Esophagus muscularis mucosa (tissue), 4 donors: ENCODE results near the gene BRSK1. TPM values are rescaled to one million over a fixed set of nuclear protein-coding genes. Genes with fewer than 3 reads are reported as not detected.

Experiments
- DNase-seq: peaks from one replicate; pipeline ENCODE4 v3.0.0-alpha.2; 2017; ENCODE audit errors: extremely low spot score
- H3K27ac ChIP-seq, 4 donors: fragments of 200-600 bp; sonication (generic); replicated peaks in 1 of 4; 1 replicate in 3 of 4; 2 replicates in 1 of 4; pipeline ENCODE4 v1.5.1; 2016 to 2019; ENCODE audit warnings: mild to moderate bottlenecking in 1 of 4
- H3K27me3 ChIP-seq, 4 donors: fragments of 200-600 bp; sonication (generic); one replicate each; pipeline versions ENCODE4 v1.5.1 to v1.6.0; 2016 to 2019
- H3K36me3 ChIP-seq, 4 donors: fragments of 200-600 bp; sonication (generic); one replicate each; pipeline ENCODE4 v1.5.1; 2016 to 2019
- H3K4me1 ChIP-seq, 4 donors: fragments of 200-600 bp; sonication (generic); one replicate each; pipeline ENCODE4 v1.5.1; 2016 to 2019
- H3K4me3 ChIP-seq, 4 donors: fragments of 200-600 bp; sonication (generic); 1 replicate in 2 of 4; 2 replicates in 2 of 4; pipeline ENCODE4 v1.5.1; 2016 to 2019; ENCODE audit warnings: mild to moderate bottlenecking in 4 of 4, moderate library complexity in 1 of 4
- H3K9me3 ChIP-seq, 4 donors: fragments of 200-600 bp; sonication (generic); 1 replicate in 3 of 4; 2 replicates in 1 of 4; pipeline ENCODE4 v1.5.1; 2016 to 2019
- CTCF ChIP-seq, 3 experiments: fragments of 200-600 bp in 2 of 3; fragments of 450-650 bp in 1 of 3; sonication (generic) in 2 of 3; IDR thresholded peaks; one replicate each; pipeline ENCODE4 v1.5.1; 2017 to 2019; ENCODE audit warnings: antibody characterized with exemption in 3 of 3, mild to moderate bottlenecking in 2 of 3, moderate library complexity in 1 of 3
- EP300 ChIP-seq: sonication (generic); formaldehyde crosslinking; IDR thresholded peaks from one replicate; pipeline ENCODE4 v1.6.1; 2017; ENCODE audit warnings: antibody characterized with exemption
- POLR2A ChIP-seq: fragments of 450-650 bp; IDR thresholded peaks from one replicate; pipeline ENCODE4 v1.6.1; 2017; ENCODE audit warnings: antibody characterized with exemption, moderate library complexity, mild to moderate bottlenecking, low read depth
- POLR2AphosphoS5 ChIP-seq, 2 donors: sonication (generic); formaldehyde crosslinking; IDR thresholded peaks; one replicate each; pipeline ENCODE4 v1.6.1; 2017; ENCODE audit warnings: antibody characterized with exemption in 2 of 2
- WGBS: methylation state at CpG from one replicate; pipeline ENCODE4 v1.1.5; 2018; 5-methylcytosine and 5-hydroxymethylcytosine counted together
- intact Hi-C: fragments of 100-400 bp; cut with DNase I; formaldehyde crosslinking; loops from one replicate; pipeline ENCODE4 v1.15.1; 2023
- total RNA-seq, 4 donors: library from RNA; depleted of rRNA; stranded (reverse); fragments of >200 nt; gene quantifications; one replicate each; pipeline versions ENCODE4 v1.1.0 to v1.2.1, GENCODE V29; 2016

Gene BRSK1
- total RNA-seq, 4 donors from 2014 or later = 3.3 to 16.9 (median 6.7) TPM

- H3K9me3 ChIP-seq = no peaks in the 10 kb centered on the region
- TF ChIP-seq POLR2AphosphoS5 (IDR thresholded peaks at IDR 0.05) (no peak), CTCF (IDR thresholded peaks at IDR 0.05) (peak in 1 of 3 experiments; percentile 3), EP300 (no peak), POLR2A (no peak)
- H3K36me3 ChIP-seq = peaks cover 0 to 32% (median 22%) of the 10 kb centered on the region in 4 donors
- no peak for DNase-seq
- peaks cover 0 to 1% (median 0%) of the 10 kb centered on the region in 4 donors for H3K27me3 ChIP-seq
- peaks cover 17 to 40% (median 34%) of the 10 kb centered on the region in 4 donors for H3K4me1 ChIP-seq
- 2% methylated on average over 24 of the region's 24 CpGs for WGBS
- intact Hi-C loops = loop anchor here (5.0 kb wide), 2 partner anchors 38 to 42 kb away; partner anchors contain the start of gene TMEM238
- peak overlapping the region; percentile 91 to 97 (median 93) for H3K27ac ChIP-seq
- peak overlapping the region; percentile 76 to 91 (median 84) for H3K4me3 ChIP-seq
These were observed 57.0 kb downstream of the BRSK1 start for GRCh38 chr19:55340784-55341147.

GRCh38 chr19:55341171-55341588, 57.4 kb downstream of the BRSK1 start:
- Histone ChIP-seq H3K9me3 (no peaks in the 10 kb centered on the region), H3K4me3 (peak overlapping the region; percentile 76 to 91 (median 84)), H3K4me1 (peaks cover 17 to 44% (median 38%) of the 10 kb centered on the region in 4 donors), H3K27ac (peak overlapping the region; percentile 91 to 97 (median 93)), H3K36me3 (peaks cover 0 to 36% (median 22%) of the 10 kb centered on the region in 4 donors), H3K27me3 (peaks cover 0 to 3% (median 0%) of the 10 kb centered on the region in 4 donors)
- 8% methylated on average over 9 of the region's 15 CpGs for WGBS
- DNase-seq = no peak
- intact Hi-C loops = loop anchor here (5.0 kb wide), 2 partner anchors 39 to 41 kb away; partner anchors contain the start of gene TMEM238
- peak; percentile 27 to 41 for TF ChIP-seq POLR2AphosphoS5 (IDR thresholded peaks at IDR 0.05)
- no peak for TF ChIP-seq CTCF (IDR thresholded peaks at IDR 0.05)
- TF ChIP-seq EP300 = no peak
- TF ChIP-seq POLR2A = no peak

GRCh38 chr19:55341595-55342531, 58.1 kb downstream of the BRSK1 start:
- Histone ChIP-seq H3K27me3 (peaks cover 0 to 3% (median 0%) of the 10 kb centered on the region in 4 donors), H3K9me3 (no peaks in the 10 kb centered on the region), H3K4me1 (peaks cover 19 to 47% (median 39%) of the 10 kb centered on the region in 4 donors), H3K36me3 (peaks cover 0 to 43% (median 27%) of the 10 kb centered on the region in 4 donors), H3K27ac (no peak overlapping the region), H3K4me3 (peak overlapping the region; percentile 76 to 91 (median 84))
- WGBS = 83% methylated on average over 17 of the region's 50 CpGs
- no peak for DNase-seq
- intact Hi-C loops = loop anchor here (5.0 kb wide), 2 partner anchors 40 kb away; partner anchors contain the start of gene TMEM238
- TF ChIP-seq POLR2AphosphoS5 (IDR thresholded peaks at IDR 0.05) (no peak), EP300 (no peak), CTCF (IDR thresholded peaks at IDR 0.05) (no peak), POLR2A (no peak)

- intact Hi-C loops = loop anchor here (5.0 kb wide), 2 partner anchors 38 to 42 kb away; partner anchors contain the start of gene TMEM238
- WGBS = 69% methylated on average over 9 of the region's 9 CpGs
- TF ChIP-seq POLR2A (no peak), POLR2AphosphoS5 (IDR thresholded peaks at IDR 0.05) (no peak), CTCF (IDR thresholded peaks at IDR 0.05) (no peak), EP300 (no peak)
- H3K4me1 ChIP-seq = peaks cover 18 to 45% (median 31%) of the 10 kb centered on the region in 4 donors
- peaks cover 0 to 6% (median 0%) of the 10 kb centered on the region in 4 donors for H3K27me3 ChIP-seq
- H3K4me3 ChIP-seq = no peak overlapping the region
- no peaks in the 10 kb centered on the region for H3K9me3 ChIP-seq
- no peak overlapping the region for H3K27ac ChIP-seq
- peaks cover 0 to 54% (median 36%) of the 10 kb centered on the region in 4 donors for H3K36me3 ChIP-seq
- no peak for DNase-seq
These were observed 60.6 kb downstream of the BRSK1 start for GRCh38 chr19:55344444-55344843.
